ENCODE data around the gene AEBP2.
"Not testable (repeated sequence)": the region's sequence is repeated elsewhere in the genome, so short reads cannot be mapped to it uniquely, and the experiment has no call there.

AEBP2 gene

GRCh38 chr12:19423166-19423930, 15.9 kb upstream of the AEBP2 start:
- DNase-seq: no peak

DNA sequence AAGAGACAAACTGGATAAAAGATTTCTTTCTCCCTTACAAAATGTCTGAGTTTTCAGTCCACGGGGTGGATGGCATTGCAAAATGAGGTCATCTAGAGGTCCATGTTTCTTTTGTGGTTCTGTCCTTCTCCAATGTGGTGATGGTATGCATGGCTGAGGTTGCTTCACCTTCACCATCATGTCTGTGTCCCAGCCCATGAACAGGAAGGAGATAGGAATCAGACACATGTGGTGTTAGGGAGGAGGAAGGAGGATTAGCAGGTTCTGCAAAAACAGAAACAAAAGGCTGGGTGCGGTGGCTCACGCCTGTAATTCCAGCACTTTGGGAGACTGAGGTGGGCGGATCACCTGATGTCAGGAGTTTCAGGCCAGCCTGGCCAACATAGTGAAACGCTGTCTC, 11.0 kb upstream of the AEBP2 start:
- DNase-seq: no peak

GRCh38 chr12:19429491-19429890, 9.8 kb upstream of the AEBP2 start:
- DNase-seq: not testable (repeated sequence)

- DNase-seq: no peak
These were observed 8.3 kb upstream of the AEBP2 start for GRCh38 chr12:19430988-19431387.

- no peak for DNase-seq
These were observed 7.6 kb upstream of the AEBP2 start for GRCh38 chr12:19431407-19432308.

DNA sequence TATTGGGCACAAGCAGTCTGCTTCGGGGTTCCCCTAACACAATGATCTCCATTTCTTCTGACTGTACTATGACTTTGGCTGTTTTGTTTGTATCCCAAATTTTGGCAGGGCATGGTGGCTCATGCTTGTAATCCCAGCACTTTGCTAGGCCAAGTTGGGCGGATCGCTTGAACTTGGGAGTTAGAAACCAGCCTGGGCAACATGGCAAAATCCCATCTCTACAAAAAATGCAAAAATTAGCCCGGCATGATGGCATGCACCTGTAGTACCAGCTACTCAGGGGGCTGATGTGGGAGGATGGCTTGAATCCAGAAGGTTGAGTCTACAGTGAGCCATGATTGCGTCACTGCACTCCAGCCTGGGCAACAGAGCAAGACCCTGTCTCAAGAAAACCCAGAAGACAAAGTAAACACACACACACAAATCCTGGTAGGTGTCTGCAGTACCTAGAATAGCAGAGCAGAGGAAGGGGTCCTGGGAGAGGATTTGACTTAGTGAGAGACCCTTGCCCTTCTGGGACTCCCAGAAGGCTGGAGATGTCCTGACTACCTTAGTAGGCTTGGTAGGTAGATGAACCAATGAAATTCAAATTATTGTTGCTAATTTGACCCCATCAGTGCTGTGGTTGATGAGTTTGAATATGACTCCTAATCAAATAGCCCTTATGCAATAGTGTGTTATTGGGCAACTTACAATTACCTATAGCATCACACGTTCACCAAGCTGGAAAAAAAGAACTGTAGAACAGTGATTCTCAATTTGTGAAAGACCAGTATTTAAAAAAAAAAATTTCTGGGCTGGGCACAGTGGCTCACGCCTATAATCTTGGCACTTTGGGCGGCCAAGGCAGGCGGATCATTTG, 6.8 kb upstream of the AEBP2 start:
- no peak for DNase-seq

DNA sequence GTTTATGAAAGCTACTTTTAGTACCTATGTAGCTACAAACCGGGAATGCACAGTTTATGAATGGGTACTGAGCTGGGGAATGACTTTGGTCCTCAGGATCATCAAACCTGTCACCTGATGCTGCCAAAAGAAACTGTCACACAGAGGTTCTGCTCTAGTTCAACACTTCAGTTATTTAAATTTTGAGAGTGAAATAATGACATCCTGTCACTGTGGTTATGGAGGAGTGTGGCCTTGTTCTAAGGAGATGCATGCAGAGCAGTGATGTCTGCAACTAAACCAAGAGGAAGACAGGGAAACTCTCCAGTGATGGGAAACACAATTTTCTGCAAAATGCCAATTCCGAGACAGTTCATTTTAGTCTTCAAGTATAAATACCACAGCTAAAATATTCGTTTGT, 4.8 kb upstream of the AEBP2 start:
- DNase-seq: no peak

DNA sequence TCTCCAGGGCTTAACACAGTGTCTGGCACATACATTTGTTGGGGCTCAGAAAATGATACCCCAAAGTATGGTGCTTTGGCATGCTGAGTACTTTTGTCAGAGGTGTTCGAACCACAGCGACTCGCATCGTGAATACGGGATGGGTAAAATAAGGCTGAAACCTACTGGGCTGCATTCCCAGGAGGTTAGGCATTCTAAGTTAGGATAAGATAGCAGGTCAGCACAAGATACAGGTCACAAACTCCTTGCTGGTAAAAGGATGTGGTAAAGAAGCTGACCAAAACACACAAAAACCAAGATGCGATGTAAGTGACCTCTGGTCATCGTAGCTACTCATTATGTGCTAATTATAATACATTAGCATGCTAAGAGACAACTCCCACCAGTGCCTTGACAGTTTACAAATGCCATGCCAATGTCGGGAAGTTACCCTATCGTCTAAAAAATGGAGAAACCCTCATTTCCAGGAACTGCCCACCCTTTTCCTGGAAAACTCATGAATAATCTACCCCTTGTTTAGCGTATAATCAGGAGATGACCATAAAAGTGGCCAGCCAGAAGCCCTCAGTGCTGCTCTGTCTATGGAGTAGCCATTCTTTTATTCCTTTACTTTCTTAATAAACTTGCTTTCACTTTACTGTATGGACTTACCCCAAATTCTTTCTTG, 3.3 kb upstream of the AEBP2 start:
- no peak for DNase-seq

GRCh38 chr12:19436931-19437330, 2.4 kb upstream of the AEBP2 start:
- DNase-seq: no peak

- no peak for DNase-seq
These were observed 1.3 kb upstream of the AEBP2 start for GRCh38 chr12:19437996-19438395.

DNA sequence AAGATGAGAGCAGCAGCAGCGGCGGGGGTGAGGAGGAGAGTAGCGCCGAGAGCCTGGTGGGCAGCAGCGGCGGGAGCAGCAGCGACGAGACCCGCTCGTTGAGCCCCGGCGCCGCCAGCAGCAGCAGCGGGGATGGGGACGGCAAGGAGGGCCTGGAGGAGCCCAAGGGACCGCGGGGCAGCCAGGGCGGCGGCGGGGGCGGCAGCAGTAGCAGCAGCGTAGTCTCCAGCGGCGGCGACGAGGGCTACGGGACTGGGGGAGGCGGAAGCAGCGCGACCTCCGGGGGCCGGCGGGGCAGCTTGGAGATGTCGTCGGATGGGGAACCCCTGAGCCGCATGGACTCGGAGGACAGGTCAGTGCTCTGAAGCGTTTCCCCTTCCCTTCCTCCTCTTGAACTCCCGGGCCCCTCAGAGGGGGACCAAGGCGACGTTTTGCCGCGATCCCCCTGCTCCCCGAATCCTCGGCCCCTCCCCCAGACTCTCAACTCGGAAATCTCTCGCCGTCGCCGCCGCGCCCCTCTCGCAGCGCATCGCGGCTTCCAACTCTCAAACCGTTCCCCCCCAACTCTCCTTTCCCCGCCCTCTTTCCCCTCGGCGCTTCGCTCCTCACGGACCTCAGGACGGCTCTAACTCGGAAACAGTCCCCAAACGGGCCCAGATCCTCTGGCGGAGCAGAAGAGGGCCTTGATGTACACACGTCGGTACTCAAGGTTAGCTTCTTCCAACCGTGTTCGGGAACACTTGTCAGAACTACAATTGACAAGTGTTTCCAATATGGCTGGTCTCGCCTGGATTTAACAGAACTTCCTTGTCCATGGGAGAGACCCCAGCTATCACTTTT, 947 bp downstream of the AEBP2 start:
- DNase-seq: no peak

DNA sequence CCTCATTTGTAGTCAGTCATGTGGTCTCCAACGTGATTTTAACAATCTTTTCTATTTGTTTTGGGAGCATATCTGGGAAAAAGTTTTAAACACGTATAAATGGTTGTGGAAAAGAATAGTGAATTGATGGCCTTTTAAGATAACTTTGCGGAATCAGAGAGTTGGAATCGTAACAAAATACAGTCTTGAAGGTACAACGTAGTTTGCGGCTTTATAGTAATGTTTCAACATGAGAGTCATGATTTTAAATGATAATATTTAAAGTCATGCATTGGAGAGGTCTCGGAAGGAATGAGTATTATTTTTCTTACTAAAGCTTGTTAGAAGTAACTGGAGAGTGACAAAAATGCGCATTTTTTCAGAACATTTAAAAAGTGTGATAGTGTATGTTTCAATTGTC, 1.6 kb downstream of the AEBP2 start:
- no peak for DNase-seq

- no peak for DNase-seq
These were observed 4.3 kb downstream of the AEBP2 start for GRCh38 chr12:19443585-19443984.

DNA sequence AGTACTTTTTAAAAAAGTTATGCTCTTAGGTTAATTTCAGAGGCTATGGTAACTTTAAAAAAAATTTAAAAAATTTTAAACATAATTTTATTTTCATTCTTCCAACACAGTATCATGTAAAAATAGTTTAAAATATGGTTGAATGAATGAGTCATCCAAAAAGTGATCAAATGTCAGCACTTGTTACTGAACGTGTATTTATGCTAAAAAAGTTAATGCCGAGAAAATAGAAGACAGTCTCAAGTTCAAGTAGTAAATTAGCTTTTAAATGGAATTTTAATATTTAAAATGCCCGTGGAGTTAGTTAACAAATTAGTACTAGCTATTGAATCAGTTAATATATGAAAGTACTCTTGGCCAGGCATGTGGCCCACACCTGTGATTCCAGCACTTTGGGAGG, 4.8 kb downstream of the AEBP2 start:
- no peak for DNase-seq

- DNase-seq: no peak
These were observed 8.1 kb downstream of the AEBP2 start for GRCh38 chr12:19447386-19447785.

- DNase-seq: no peak
These were observed 10.5 kb downstream of the AEBP2 start for GRCh38 chr12:19449814-19450213.

DNA sequence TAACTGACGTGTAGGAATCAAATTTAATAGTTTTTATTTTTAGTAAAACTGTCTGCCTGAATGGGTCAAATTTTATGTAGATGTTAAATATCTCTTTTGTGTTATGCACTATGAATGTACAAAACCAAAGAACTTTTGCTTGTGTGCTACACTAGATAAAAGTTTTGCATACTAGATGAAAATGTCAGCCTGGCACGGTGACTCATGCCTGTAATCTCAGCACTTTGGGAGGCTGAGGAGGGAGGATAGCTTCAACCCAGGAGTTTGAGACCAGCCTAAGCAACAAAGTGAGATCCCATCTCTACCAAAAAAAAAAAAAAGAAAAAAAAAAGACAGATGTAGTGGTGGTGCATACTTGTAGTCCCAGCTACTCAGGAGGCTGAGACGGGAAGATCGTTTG, 11.1 kb downstream of the AEBP2 start:
- no peak for DNase-seq

- no peak for DNase-seq
These were observed 11.9 kb downstream of the AEBP2 start for GRCh38 chr12:19451196-19451595.

DNA sequence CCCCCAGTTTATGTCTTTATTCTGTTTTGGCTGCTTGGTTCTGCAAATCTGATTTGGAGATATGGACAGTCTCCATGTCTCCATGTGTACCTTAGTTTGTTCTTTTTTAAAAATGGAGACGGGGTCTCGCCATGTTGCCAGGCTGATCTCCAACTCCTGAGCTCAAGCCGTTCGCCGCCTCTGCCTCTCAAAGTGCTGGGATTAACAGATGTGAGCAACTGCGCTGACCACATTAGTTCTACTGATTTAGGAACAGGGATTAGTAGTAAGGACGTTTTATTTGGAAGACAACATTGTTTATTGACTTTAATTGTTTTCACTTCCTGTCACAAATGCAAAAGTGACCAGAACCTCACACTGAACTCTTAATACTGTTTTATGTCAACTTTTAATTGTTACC, 14.7 kb downstream of the AEBP2 start:
- DNase-seq: no peak

- DNase-seq: no peak
These were observed 15.5 kb downstream of the AEBP2 start for GRCh38 chr12:19454837-19455236.

DNA sequence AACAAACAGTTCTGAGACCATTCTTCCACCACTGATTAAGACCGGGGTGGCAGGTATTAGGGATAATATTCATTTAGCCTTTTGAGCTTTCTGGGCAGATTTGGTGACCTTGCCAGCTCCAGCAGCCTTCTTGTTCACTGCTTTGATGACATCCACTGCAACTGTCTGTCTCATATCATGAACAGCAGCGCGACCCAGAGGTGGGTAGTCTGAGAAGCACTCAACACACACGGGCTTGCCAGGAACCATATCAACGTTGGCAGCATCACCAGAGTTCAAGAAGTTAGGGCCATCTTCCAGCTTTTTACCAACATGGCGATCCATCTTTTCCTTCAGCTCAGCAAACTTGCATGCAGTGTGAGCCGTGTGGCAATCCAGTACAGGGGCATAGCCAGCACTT, 16.9 kb downstream of the AEBP2 start:
- DNase-seq: no peak

DNA sequence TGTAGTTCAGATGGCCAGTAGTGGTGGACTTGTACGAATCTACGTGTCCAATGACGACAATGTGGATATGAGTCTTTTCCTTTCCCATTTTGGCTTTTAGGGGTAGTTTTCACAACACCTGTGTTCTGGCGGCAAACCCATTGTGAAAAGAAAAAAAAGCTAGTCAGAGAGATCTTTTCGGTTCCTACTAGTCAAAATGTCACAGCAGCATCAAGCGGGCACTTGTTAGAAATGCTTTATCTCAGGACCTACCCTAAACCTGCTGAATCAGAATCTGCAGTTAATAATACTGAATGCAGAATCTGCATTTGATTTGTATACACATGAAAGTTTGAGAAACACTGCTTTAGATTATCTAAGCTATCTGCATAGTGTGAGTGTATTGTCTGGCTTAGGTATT, 18.3 kb downstream of the AEBP2 start:
- no peak for DNase-seq
